GM19351 (cell line): ENCODE results near the gene JPH2.

Experiments used
- ATAC-seq: cut with Tn5 transposase; IDR thresholded peaks from one replicate; pipeline ENCODE4 v1.9.1; 2021; ENCODE audit warnings: mild to moderate bottlenecking, moderate library complexity; ENCODE audit not compliant: unreplicated experiment

Gene JPH2

GRCh38 chr20:44065401-44066340 lies 121.3 kb downstream of the JPH2 start:
- ATAC-seq: no peak

GRCh38 chr20:44064501-44065400 lies 122.2 kb downstream of the JPH2 start:
- ATAC-seq: no peak
